ENCODE results near the gene MTA1.

- no peak; the same call in 1 of the 2 replicates for TF ChIP-seq CTCF (conservative IDR thresholded peaks at IDR 0.05; ENCODE audit: low read depth, low read length)
- no peak for TF ChIP-seq EZH2 (IDR thresholded peaks at IDR 0.05; ENCODE audit: borderline replicate concordance, low read depth, low read length, poor library complexity, severe bottlenecking)
Observed at GRCh38 chr14:105481886-105482457, 62.3 kb downstream of the MTA1 start.
